Stimulated activated CD4-positive, alpha-beta T cell treated with anti-CD3 and anti-CD28 coated beads, TNF-alpha, amount 100 ng/mL, for 4 hours (primary cell): ENCODE data around the gene SLC9A9.
"Not testable (repeated sequence)": the region's sequence is repeated elsewhere in the genome, so short reads cannot be mapped to it uniquely, and the experiment has no call there.

Experiments
- DNase-seq, 3 experiments: peaks; one replicate each; pipeline ENCODE4 v3.0.0-alpha.2; 2020; ENCODE audit warnings: low read depth in 3 of 3

The SLC9A9 gene

DNA sequence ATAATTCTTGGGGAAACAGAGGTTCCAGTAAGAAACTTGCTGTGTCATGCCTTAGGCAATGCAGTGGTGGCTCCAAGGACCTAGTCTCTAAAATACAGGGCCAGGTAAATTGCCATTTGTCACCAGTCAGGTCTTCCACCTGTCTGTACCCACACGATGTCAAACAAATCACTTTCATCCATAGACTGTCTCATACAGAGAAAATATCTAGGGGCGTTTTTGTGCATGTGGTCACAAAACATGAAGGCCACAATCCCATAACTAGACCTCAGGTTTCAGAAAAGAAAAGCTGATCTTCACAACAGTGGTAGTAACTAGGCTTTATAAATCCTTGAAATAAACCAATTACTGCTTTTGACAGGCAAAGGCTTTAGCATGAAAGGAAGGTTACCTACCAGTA lies 92.3 kb downstream of the SLC9A9 start:
- no peak for DNase-seq

DNA sequence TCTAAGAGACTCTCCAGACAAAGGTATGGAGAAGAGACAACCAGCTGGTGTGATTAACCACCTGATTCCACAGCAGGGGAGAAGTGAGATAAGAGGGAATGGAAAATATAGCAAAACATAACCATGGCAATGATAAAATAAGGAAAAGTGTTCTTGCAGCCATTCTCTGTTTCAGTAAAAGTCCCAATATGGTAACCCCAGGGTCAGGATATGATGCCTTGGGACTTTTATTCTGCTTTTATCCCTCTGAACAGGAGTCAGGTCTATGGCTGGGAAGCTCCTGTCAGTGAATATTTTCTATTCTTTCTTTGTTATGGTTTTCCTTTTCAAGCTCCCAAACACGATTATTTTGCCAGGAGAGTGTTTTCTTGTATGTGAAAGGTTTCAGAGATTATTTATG lies 94.2 kb downstream of the SLC9A9 start:
- no peak for DNase-seq

DNA sequence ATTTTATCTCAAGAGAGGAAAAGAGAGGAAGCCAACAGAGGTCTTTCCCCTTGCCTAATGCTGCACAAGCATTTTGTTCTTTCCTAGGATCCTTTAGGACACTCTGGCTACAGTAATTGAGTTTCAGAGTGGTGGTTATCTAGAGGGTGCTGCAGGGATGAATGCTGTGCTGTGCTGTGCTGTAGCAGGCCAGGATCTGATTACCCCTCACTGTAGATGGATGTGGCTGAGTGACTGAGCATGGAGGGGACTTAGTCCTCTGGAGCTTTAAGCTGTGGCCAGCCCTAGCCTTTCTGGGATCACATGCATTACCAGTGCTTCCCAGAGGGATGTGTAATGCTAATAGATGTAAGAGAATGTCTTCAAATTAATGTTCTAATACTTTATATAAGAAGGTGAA lies 94.8 kb downstream of the SLC9A9 start:
- no peak for DNase-seq

GRCh38 chr3:143753006-143753405 lies 95.3 kb downstream of the SLC9A9 start:
- DNase-seq, result no peak

- peak in 1 of 3 experiments; percentile 4 for DNase-seq
Observed at GRCh38 chr3:143751643-143752178, 96.6 kb downstream of the SLC9A9 start.

GRCh38 chr3:143750841-143751240 lies 97.4 kb downstream of the SLC9A9 start:
- DNase-seq, result no peak

DNA sequence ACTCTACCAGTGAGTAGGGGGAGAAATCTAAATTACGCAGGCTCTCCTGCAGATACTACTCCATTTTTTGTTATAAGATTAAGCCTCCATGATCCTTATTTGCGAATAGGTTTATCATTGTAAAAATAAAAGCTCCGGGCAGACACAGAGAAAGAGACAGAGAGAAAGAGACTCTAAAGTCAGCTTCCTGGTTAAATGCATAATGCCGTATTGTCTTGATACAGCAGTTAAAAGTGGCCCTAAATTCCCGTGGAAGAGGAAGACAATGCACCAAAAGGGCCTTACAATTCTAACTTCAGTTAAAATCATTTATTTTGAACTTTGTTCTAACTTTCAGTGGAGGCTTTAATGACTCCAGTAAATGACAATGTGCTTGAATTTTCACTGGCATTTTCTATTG lies 98.3 kb downstream of the SLC9A9 start:
- DNase-seq, result no peak

GRCh38 chr3:143737065-143737464 lies 111.2 kb downstream of the SLC9A9 start:
- DNase-seq, result no peak

GRCh38 chr3:143736205-143736997 lies 111.9 kb downstream of the SLC9A9 start:
- DNase-seq, result no peak

DNA sequence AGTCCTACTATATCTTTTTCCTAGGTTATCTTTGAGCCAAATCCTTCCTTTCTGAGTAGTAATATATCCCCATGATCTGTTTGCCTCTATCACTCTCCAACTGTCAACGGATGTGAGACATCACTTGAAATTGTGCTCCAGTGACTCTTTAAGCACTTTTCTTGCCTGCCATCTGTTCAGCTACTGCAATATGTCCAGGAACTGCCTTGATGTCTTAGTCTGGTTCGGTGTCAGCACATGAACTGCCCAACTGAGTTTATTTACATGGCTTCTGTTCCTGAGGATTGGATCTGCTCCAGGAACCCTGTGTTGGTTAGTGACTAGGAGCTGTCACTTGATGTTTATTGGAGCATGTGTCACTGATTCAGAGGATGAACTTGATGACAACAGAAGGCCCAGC lies 116.5 kb downstream of the SLC9A9 start:
- no peak for DNase-seq

- no peak for DNase-seq
Observed at GRCh38 chr3:143731320-143731719, 116.9 kb downstream of the SLC9A9 start.

DNA sequence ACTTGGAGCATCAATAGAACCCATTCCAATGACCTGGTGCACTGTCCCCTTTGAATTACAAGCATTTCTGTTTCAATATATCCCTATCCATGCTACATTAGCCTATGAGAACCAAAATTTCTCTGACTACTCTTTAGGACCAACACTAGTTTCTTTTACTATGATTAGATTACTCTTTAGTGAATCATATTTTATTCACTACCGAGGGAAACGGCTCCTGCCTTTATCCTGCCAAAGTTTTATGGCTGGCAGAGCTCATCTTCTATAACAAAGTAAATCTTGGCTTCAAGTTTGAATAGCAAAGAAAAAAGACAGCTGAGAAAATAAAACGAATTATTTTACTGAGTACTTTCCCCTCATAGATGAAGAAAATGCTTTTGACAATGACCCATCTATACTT lies 120.9 kb downstream of the SLC9A9 start:
- DNase-seq, result no peak

- no peak for DNase-seq
Observed at GRCh38 chr3:143726727-143727126, 121.5 kb downstream of the SLC9A9 start.

DNA sequence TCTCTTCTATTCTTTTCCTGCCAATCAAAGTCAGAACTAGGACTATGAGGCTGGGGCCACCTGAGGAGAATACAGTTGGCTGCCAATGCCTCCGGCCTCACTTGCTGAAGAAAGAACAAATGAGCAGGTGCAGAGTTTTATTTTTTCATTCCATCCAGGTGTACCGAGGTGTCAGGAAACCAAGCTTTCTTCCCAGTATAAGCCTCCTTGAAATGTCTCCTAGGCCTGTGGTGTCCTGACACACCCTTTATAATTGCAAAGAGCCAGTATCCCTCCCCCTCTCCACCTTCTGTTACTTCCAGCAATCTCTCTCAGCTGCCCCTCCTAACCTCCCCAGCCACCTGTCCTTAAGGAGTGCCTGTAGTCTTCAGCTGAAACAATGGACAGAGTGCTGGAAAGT lies 127.9 kb downstream of the SLC9A9 start:
- no peak for DNase-seq

GRCh38 chr3:143718463-143718862 lies 129.8 kb downstream of the SLC9A9 start:
- DNase-seq, result no peak

GRCh38 chr3:143716731-143717130 lies 131.5 kb downstream of the SLC9A9 start:
- DNase-seq, result no peak

DNA sequence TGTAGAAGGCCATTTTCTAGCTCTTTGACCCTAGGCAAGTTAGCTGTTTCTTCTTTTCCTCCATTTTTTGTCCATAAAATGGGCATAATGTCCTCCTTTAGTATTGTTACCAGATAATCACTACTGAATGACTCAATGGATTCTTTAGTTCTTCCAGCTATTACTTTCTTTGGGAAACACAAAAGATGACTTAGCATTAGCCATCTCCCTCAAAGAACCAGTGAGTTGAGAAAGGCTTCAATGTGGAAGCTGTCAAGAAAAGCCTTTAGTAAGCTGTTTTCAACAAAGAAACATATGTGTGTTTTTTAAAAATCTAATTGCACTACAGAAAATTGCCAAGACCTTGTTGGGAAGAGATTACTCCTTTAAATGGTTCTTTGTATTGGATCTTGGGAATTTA lies 135.7 kb downstream of the SLC9A9 start:
- no peak for DNase-seq

GRCh38 chr3:143707848-143708247 lies 140.4 kb downstream of the SLC9A9 start:
- no peak for DNase-seq

GRCh38 chr3:143700431-143700975 lies 147.8 kb downstream of the SLC9A9 start:
- no peak for DNase-seq

DNA sequence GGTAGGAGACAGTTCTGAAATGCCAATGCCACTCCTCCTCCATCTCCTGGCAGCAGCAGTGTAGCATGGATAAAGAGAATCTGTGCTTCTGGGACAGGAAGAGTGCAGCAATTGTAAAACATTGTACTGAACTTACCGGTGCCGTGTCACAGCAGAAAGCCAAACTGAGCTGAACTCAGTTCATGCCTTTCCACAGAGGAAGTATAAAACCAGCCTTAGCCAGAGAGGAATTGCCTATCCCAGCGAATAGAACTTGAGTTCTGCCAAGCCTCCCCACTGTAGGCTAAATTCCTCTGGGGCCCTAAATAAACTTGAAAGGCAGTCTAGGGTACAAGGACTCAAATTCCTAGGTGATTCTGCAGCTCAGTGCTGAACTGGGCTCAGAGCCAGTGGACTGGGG lies 148.8 kb downstream of the SLC9A9 start:
- no peak for DNase-seq

GRCh38 chr3:143698682-143699303 lies 149.5 kb downstream of the SLC9A9 start:
- no peak for DNase-seq

GRCh38 chr3:143697975-143698374 lies 150.3 kb downstream of the SLC9A9 start:
- no peak for DNase-seq

- not testable (repeated sequence) for DNase-seq
Observed at GRCh38 chr3:143695333-143695732, 152.9 kb downstream of the SLC9A9 start.
